Activated CD4-positive, CD25-positive, alpha-beta regulatory T cell treated with anti-CD3 and anti-CD28 coated beads, Interleukin-2, amount 50 U/mL, for 72 hours (primary cell): ENCODE data around the gene PROM1.

ENCODE experiments used
- DNase-seq: peaks from one replicate; pipeline ENCODE4 v3.0.0; 2021

PROM1 gene

GRCh38 chr4:16055873-16056272 lies 27.9 kb downstream of the PROM1 start:
- DNase-seq: no peak

GRCh38 chr4:16055471-16055870 lies 28.4 kb downstream of the PROM1 start:
- no peak for DNase-seq

GRCh38 chr4:16052939-16053338 lies 30.9 kb downstream of the PROM1 start:
- DNase-seq: no peak

- DNase-seq: no peak
Observed at GRCh38 chr4:16051980-16052379, 31.8 kb downstream of the PROM1 start.

- DNase-seq: no peak
Observed at GRCh38 chr4:16051132-16051531, 32.7 kb downstream of the PROM1 start.

GRCh38 chr4:16050669-16051068 lies 33.2 kb downstream of the PROM1 start:
- DNase-seq: no peak

GRCh38 chr4:16048619-16049419 lies 35.0 kb downstream of the PROM1 start:
- no peak for DNase-seq

- DNase-seq: no peak
Observed at GRCh38 chr4:16045687-16046086, 38.1 kb downstream of the PROM1 start.

GRCh38 chr4:16043642-16044498 lies 40.0 kb downstream of the PROM1 start:
- no peak for DNase-seq

- no peak for DNase-seq
Observed at GRCh38 chr4:16039139-16039538, 44.7 kb downstream of the PROM1 start.

GRCh38 chr4:16037901-16038300 lies 45.9 kb downstream of the PROM1 start:
- no peak for DNase-seq

GRCh38 chr4:16035843-16036242 lies 48.0 kb downstream of the PROM1 start:
- DNase-seq: no peak

- no peak for DNase-seq
Observed at GRCh38 chr4:16034010-16034748, 49.6 kb downstream of the PROM1 start.

GRCh38 chr4:16032396-16032770 lies 51.4 kb downstream of the PROM1 start:
- no peak for DNase-seq

- no peak for DNase-seq
Observed at GRCh38 chr4:16031546-16032395, 52.1 kb downstream of the PROM1 start.

GRCh38 chr4:16029886-16030285 lies 53.9 kb downstream of the PROM1 start:
- no peak for DNase-seq

- DNase-seq: no peak
Observed at GRCh38 chr4:16029262-16029661, 54.6 kb downstream of the PROM1 start.

GRCh38 chr4:16027626-16028025 lies 56.2 kb downstream of the PROM1 start:
- DNase-seq: no peak

GRCh38 chr4:16027114-16027513 lies 56.7 kb downstream of the PROM1 start:
- DNase-seq: no peak

- DNase-seq: no peak
Observed at GRCh38 chr4:16026160-16026761, 57.6 kb downstream of the PROM1 start.

GRCh38 chr4:16025268-16025667 lies 58.6 kb downstream of the PROM1 start:
- no peak for DNase-seq

- no peak for DNase-seq
Observed at GRCh38 chr4:16023776-16024408, 59.9 kb downstream of the PROM1 start.
